Left ventricle myocardium superior (tissue), 1 donor: Measurements from ENCODE around the gene SIGLEC1. TPM values are rescaled to one million over a fixed set of nuclear protein-coding genes. Genes with fewer than 3 reads are reported as not detected.

ENCODE experiments used
- ATAC-seq: fragments of 200-7000 bp; cut with Tn5 transposase; one replicate; pipeline ENCODE4 v1.9.1; 2020; ENCODE audit warnings: mild to moderate bottlenecking, moderate library complexity
- DNase-seq: peaks from one replicate; pipeline ENCODE4 v3.0.0-alpha.2; 2020
- intact Hi-C: fragments of 100-400 bp; cut with micrococcal nuclease; formaldehyde crosslinking; loops from one replicate; pipeline ENCODE4 v1.11.0; 2022
- total RNA-seq: library from RNA; stranded (reverse); fragmentation: NEBNext Ultra II Directional; extraction: Animal tissue kit (Norgen Biotek cat#: 25700); gene quantifications from one replicate; pipeline ENCODE4 v1.2.1, GENCODE V29; 2021
- donor health status: DM: no; HTN: yes; CAD: no; lungs with severe emphysema.

SIGLEC1 gene
- total RNA-seq, 1 donor from 2014 or later, result 7.1 TPM

DNA sequence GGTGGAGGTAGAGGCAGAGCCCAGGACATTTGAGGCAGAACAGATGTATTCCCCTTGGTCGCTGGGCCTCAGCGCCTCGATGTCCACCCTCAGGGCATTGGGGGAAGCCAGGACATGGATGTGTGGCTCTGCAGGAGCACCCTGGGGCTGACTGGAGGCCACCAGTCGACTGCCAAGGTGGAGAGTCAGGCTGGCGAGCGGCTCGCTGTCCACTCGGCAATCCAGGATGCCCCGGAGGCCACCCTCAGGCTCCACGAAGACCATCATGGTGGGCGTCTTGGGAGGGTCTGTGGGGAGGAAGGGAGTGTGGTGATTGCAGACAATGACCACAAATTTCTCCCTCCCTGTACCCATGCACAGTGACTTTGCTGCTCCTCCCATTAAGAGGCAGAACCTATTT lies 22.4 kb downstream of the SIGLEC1 start:
- ATAC-seq, result no peak
- intact Hi-C loops, result no loop called here

DNA sequence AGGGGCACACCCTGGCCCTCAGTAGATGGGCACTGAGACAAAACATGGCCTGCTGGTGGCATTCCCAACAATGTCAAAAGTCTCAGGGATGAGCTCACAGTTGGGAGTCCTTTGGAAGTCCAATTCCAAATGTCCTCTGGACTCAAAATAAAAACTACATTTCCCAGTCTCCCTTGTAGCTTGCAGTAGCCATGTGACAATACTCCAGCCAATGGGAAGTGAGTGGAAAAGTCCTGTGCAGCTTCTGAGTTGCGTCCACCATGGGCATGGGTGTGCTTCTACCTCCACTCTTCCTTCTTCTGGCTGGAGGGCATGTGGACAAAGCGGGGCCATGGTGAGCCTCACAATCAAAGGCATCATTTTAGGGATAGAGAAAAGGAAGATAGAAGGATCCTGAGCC lies 24.7 kb downstream of the SIGLEC1 start:
- ATAC-seq (peak; percentile 79), DNase-seq (peak; percentile 23)
- intact Hi-C loops, result no loop called here

More for the DNA sequence above, 22.4 kb downstream of the SIGLEC1 start:
- no peak for DNase-seq

DNA sequence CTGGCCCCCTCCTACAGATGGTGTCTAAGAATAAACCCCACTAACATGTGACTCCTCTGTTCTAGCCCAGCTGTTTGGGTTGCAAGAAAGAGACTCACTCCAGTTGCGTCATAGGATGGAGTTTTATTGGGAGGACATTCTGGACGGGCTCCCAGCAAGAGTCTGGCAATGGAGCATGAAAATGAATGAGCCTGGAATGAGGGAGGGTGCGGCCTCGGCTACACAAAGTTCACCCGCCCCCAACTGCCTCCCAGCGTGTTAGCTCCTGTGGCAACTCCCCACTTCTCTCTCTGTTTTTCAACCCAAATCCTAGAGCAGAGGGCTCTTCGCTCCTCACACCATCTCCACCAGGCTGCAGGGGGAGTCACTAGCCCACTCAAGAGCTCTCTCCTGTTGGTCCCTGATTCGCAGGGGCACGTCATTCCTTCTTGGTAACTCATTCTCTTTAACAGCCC lies 25.5 kb downstream of the SIGLEC1 start:
- DNase-seq (peak; percentile 85), ATAC-seq (peak; percentile 87)
- intact Hi-C loops, result no loop called here

DNA sequence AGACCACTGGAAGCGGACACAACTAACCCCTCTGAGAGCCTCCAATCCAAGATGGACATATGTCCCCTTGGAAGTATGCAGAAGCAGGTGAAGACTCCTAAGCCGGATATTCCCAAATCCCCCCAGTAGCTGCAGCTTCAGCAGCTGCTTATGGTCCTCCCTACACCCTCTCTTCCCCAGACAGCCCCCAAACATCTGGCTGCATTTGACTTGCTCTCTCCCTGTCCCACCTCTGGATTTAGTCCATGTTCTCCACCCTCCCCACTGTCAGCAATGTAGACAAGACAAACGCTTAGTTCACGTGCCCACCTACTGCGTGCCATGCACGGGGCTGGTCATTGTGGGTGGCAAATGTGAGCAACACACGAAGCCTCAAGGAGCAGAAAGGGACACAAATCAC lies 26.0 kb downstream of the SIGLEC1 start:
- intact Hi-C loops, result no loop called here
- DNase-seq (no peak), ATAC-seq (no peak)

DNA sequence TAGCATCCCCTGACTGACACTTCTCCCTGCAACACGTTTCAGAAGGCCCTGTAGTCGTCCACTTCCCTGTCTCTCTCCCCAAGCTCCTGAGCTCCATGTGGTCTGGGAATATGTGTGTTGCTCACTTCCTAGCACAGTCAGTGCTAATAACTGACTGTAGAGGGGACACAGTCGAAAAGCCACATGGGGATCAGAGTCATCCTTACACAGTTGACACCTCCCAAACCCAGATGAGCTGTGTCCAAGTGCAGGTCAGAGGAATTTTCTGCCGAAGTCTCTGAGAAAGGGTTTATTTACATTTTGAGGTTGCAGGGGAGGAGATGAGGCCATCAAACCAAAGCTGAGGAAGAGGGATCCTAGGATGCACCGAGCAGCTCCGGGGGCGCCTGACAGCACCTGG lies 27.1 kb downstream of the SIGLEC1 start:
- intact Hi-C loops, result no loop called here
- DNase-seq (peak; percentile 22), ATAC-seq (no peak)

DNA sequence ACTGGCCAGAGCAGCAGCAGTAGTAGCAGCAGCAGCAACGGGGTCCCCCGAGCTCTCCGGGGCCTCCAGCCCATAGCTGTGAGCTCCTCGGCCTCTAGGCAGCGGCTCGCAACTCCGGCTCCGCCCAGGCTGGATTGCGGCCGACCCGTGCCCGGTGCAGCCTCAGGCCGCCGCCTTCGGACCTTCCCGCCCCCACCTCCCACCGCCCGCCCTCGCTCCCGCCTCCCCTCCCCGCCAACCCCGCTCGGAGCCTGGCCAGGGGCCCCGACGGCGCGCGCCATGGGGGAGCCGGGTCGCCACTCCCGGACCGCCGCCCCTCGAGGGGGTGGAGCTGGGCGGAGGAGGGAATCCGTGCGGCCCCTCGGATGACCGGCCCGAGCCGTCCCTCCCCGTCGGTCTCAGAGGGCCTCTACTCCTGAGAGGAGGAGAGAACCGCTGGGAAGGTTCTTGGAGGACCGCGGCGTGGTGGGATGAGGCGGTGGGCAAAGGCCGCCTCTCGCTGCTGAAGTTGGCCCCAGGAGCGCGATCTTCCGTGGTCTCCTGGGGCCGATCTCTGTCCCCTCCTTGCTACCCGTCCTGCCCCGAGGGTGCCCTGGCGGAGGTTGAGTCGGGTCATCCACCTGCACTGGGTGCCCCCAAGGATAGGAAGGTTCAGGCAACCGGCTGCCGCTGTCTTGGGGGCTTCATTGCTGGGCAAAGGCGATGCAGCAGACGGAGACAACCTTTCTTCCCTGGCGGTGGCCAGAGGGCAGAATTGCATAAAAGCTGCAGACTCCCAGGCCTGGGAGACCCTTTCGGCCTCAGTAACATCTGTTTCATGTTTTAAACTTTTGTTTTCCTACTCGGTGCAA lies 30.2 kb downstream of the SIGLEC1 start, which contains the start of gene ADAM33:
Gene ADAM33 (minus strand): TSS at position 80 of the 851 bp plus-strand sequence. CDS start 6 bp downstream, at position 74.
- ATAC-seq (peak; percentile 58), DNase-seq (peak; percentile 78)
- intact Hi-C loops, result no loop called here

DNA sequence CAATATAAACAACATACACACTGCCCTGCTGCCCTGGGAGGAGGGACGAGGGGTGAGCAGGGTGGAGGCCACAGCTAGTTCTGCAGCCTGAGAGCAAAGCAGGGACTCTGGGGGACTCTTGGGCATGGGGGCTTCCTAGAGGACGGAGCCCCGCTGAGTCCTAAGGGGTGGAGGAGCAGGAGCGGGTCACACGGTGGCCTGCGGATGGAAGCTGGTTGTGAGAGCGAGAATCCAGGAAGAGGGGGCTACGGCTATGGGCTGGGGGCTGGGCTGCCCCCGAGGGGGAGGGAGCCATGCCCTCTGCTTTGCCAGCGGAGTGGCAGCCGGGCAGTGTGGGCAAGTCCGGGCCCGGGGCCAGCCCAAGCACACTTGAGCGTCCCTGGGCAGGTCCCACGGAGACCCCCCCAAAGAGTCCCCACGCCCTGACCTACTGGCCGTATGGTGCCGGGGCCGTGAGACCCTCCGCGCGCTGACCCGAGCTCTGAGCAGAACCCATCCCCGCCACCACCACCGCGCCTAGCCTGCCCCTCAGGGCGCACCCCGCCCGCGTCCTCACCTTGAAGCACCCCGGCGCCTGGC lies 31.0 kb downstream of the SIGLEC1 start:
- intact Hi-C loops, result no loop called here
- no peak for DNase-seq
- no peak for ATAC-seq

DNA sequence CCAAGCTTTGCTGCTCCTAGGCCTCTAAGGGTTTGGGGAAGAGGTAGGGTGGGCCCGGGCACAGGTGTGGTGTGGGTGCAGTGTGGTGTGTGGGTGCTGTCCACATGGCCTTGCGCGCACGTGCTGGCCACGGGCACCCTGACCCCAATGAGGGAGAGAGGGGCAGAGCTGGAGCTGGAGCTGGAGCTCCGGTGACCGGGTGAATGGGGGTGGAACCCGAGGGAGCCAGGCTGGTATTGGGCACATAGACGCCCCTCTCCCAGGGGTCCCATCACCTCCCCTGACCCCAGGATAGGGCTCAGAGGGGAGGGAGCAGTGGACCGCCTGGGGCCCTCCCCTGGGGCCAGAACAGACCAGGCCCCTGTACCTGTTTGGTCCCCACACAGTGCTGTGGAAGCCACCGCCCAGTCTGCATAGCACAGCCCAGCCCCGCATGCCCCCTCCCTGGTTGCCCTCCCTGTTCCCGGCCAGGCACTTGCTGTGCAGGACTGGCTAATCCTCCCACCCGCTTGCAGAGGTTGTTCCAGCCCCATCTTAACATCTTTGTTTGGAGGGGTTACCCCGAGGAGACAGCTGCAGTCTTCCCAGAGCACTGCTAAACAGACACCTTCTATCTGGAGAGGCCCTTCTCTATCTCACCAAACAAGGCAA lies 31.6 kb downstream of the SIGLEC1 start:
- ATAC-seq (peak; percentile 3), DNase-seq (no peak)
- intact Hi-C loops, result no loop called here

DNA sequence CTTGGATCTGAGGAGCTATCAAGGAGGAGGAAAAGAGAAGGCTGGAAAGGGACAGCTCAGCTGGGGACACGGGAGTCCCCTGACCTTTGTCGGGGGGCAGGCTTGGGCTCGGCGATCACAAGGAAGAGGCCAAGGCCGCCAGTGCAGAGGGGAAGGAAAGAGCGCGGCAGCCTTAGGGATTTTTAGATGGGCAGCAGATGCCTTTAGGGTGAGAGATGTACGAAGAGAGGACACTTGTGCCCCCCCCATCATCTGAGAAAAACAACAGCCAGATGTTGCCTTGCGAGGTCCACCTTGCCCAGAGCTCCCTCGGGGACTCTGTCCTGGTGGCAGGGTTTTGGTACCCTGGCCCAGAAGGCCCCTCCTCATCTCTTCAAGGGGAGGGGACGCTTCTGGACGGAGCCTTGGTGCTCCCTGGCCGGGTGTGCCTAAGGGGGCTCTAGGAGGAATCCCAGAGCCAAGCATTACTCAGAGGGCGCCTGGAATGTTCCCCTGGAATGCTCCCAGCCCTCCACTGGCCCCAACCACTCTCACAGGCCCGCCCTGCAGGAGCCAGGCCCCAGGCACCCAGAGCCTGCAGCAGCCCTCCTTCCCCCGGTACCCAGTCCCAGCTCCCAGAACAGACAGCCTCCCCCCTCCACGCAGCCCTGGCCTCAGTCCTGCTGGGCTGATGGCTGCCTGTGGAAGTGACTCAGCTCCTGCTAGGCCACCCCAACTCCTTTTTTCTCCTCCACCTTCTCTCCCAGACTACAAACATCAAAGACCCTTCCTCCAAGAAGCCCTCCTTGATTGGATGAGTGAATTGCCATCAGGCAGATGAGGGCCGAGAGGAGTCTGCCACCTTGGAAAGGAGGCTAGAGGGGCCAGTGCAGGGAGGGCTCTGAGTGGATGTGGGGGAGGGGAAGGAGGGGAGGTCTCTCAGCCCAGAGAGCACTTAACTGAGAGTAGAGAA lies 32.4 kb downstream of the SIGLEC1 start:
- ATAC-seq (peak; percentile 57), DNase-seq (peak; percentile 68)
- intact Hi-C loops, result no loop called here

DNA sequence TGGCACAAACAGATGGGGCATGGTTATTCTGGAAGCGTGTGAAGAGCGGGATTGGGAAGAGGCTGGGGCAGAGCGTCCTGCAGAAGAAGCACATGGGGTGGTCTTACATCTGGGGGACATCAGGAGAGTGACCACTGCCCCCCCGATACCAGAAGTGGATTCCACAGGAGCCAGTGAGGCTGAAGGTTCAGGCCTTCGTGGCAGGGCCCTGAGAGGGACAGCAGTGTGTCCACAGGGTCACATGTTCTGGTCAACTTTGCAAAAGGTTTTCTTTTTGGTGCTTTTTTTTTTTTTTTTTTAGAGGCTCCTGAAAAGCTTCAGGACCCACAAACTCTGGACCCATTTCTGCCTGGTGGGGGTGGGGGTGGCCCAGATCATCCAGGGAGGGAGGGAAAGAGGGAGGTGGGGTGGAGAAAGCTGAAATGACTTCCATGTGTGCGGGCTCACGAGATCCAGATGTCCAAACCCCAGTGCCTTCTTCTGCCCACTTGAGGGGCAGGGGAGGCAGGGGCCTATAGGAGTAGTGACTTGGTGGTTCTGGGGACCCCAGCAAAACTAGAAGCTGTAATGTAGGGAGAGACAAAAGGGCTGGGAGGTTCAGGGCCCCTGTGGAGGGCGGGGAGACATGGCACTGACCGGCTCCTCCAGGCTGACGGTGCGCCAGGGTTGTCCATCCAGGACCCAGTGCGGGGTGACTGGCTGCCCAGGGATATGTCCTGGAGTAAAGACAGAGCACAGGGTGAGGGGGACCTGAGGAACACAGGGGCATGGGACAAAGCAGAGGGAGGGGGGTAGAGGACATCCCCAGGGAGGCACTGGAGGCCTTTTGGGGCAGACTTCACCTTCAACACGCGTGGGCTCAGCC lies 33.3 kb downstream of the SIGLEC1 start:
- intact Hi-C loops, result no loop called here
- peak; percentile 18 for DNase-seq

DNA sequence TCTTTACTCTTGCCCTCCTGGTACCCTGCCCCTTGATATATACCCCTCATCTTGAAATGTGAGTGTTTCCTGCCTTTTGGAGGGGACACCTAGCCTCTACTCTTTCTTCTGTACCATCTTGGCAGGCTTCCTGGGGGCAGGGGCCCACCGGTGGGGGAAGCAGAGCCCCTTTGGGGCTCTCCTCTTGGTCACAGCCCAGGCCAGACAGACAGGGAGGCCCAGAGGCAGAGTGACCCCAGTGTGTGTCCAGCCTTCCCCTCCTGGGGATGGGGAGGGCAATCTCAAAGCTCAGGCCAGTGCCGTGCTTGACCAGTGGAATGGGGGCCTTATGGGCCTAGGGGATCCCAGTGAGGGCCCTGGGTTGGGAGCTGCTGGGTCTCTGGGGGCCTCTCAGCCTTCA lies 34.2 kb downstream of the SIGLEC1 start:
- ATAC-seq (no peak), DNase-seq (peak; percentile 33)
- intact Hi-C loops, result no loop called here

More for the DNA sequence above, 33.3 kb downstream of the SIGLEC1 start:
- ATAC-seq, result no peak

DNA sequence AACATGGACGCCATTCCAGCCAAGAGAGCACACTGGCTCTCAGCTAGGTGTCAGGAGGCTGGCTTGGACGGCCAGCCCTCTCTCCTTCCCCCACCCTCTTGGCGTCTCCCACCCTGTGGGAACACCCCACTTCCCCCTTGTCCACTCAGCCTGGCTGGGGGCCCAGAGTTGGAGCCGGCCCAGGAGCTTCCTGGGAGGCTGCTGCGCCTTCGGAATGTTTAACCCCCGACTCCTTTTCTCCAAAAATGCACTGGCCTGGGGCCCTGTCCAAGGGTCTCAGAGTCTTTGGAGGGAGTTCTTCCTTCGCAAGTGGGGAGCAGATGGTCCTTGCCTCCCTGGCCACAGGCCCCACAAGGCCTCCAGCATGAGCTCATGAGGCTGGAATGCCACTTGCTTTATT lies 34.7 kb downstream of the SIGLEC1 start:
- peak; percentile 70 for DNase-seq
- intact Hi-C loops, result no loop called here
- ATAC-seq, result no peak

DNA sequence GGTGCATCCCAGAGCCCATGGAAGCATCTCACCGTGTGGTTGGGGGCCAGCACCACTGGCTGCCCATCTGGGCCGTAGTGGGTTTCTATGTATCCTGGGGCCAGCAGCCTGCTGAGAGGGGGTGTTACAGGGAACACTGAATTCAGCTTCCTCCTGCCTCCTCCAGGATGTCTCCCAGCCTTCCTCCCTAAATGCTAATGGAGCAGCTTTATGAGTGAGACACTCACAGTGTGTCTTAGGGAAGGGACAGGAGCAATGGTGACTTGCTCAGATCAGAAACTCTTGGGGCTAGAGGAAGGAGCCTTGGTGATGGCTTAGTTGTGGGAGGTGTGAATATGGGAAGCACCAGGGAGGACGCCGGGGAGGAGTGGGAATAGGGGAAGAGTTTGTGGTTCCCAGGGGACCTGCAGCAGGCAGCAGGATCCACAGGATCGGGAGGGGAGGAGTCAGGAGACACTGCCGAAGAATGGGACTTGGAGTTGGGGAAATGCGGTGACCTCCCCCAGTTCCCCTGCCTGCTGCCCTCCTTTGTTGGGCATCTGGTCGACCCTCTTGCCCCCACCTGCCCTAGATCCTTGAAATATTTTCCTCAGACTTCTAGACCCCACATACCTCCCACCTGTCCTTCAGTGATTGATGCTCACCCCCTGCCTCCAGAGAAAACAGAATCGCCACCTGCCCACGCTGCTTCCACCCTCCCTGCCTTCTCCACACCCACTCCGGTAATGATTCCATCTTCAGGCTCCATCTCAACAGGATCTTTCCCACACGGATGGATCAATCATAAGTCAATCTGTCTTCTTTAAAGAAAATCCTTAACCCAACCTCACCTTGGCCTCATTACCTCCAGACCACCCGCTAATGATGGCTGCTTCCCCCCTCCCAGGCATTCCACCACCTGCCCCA lies 37.2 kb downstream of the SIGLEC1 start:
- DNase-seq, result no peak
- no peak for ATAC-seq
- intact Hi-C loops, result no loop called here

DNA sequence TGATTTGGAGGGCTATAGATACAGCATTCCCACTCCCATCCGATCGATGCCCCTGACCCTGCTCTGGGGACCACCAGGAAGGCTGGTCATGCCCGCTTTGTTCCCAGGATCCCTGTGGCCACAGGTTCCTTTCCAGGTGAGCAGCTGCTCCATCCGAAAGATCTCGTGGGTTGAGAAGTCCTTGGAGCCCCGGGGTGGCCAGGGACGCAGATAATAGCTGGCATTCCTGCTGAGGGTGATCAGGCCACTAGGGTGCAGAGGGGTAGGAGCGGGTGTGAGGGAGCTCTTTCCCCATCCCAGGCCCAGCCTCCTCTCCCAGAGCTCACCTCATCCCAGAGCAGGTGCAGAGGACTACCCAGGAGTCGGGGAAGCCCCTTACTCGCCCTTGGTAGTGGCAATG lies 38.0 kb downstream of the SIGLEC1 start:
- intact Hi-C loops, result no loop called here
- DNase-seq (peak; percentile 7), ATAC-seq (no peak)

DNA sequence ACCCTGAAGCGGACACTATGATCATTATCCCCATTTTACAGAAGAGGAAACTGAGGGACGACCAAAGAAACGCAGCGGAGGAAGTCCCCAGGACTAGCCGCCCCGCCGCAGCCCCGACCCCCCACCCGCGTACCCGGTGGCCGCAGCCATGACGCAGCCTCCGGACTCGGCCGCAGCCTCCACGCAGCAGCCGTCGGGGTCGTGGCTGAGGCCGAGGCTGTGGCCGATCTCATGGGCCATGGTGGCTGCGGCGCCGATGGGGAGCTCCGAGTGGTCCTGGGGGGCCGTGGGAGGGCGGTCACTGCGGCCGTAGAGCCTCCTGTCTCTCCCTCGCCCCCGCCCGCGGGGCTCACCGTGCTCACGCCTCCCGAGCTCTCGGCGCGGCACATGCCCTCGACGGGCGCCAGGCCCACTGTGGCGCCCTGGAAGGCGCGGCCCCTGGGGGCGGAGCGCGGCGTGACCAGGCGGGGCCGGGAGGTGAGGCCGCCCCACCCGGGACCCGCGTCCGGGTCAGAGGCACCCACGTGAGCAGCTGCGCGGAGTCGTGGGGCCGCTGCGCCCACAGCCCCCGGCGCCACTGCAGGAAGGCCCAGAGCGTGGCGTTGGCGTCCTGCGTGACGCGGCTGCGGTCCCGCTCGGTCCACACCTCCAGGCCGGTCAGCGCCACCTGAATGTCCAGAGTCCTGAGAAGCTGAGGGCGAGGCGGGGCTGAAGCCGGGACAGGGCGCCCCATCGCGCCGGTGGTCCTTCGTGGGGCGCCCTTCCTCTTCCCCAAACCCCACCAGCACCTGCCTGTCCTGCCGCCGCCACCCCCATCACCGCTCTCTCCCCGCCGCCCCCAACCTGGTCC lies 39.0 kb downstream of the SIGLEC1 start:
- peak; percentile 26 for DNase-seq
- intact Hi-C loops, result no loop called here
- ATAC-seq, result no peak

DNA sequence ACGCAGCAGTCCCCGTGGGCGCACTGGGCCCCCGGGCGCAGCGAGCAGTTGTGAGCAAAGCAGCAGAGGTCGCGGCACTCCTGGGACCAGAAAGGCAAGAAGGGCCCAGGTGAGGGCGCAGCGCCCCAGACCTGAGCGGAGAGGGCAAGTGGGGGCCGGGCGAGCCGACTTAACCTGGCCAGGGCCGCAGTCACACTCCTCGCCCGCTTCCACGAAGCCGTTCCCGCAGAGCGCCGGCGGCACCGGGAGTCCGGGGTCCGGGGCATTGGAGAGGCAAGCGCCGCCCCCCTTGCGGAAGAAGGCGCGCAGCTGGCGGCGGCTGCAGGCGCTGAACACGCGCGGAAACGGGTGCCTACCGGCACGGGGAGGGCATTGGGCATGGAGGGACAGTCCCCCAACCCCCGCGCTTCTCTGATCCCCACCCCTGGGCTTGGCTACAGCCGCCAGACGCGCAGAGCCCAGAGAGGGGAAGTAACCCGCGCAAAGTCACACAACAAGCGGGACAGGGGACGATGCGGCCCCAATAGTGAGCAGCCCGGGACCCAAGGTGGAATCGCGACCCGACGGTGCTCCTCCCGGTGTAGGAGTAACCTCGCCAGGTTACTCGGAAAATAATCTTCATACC lies 39.7 kb downstream of the SIGLEC1 start:
- peak; percentile 26 for DNase-seq
- intact Hi-C loops, result no loop called here
- ATAC-seq, result no peak
